Tibial nerve (tissue), 4 donors: Measurements from ENCODE around the gene BRSK1.

Experiments
- CTCF ChIP-seq, 5 experiments: fragments of 200-600 bp in 3 of 5; fragments of 450-650 bp in 2 of 5; sonication (generic) in 3 of 5; IDR thresholded peaks; one replicate each; pipeline ENCODE4 v1.5.1; 2016 to 2019; ENCODE audit warnings: antibody characterized with exemption in 5 of 5, mild to moderate bottlenecking in 3 of 5, moderate library complexity in 2 of 5
- EP300 ChIP-seq, 2 donors: sonication (generic); formaldehyde crosslinking; IDR thresholded peaks; one replicate each; pipeline ENCODE4 v1.6.1; 2017; ENCODE audit warnings: antibody characterized with exemption in 2 of 2, mild to moderate bottlenecking in 1 of 2
- POLR2A ChIP-seq, 2 donors: fragments of 450-650 bp; IDR thresholded peaks; one replicate each; pipeline ENCODE4 v1.6.1; 2017; ENCODE audit warnings: antibody characterized with exemption in 2 of 2, mild to moderate bottlenecking in 2 of 2, moderate library complexity in 2 of 2

GRCh38 chr19:55250262-55251036 is 33.3 kb upstream of the BRSK1 start:
- TF ChIP-seq CTCF (IDR thresholded peaks at IDR 0.05) (no peak), POLR2A (IDR thresholded peaks at IDR 0.05) (no peak), EP300 (IDR thresholded peaks at IDR 0.05) (no peak)
